Lower leg skin (tissue), 3 donors: Measurements from ENCODE around the gene ROBO1.

ENCODE experiments used
- POLR2A ChIP-seq, 2 donors: fragments of 450-650 bp; IDR thresholded peaks; one replicate each; pipeline ENCODE4 v1.6.1; 2016 to 2017; ENCODE audit warnings: antibody characterized with exemption in 2 of 2, mild to moderate bottlenecking in 1 of 2, moderate library complexity in 1 of 2
- TF ChIP-seq, protein P1 (sequence below), 3 donors: fragments of 450-650 bp; IDR thresholded peaks; one replicate each; pipeline ENCODE4 v1.5.1; 2016; ENCODE audit warnings: antibody characterized with exemption in 3 of 3, mild to moderate bottlenecking in 3 of 3, moderate library complexity in 2 of 3

DNA sequence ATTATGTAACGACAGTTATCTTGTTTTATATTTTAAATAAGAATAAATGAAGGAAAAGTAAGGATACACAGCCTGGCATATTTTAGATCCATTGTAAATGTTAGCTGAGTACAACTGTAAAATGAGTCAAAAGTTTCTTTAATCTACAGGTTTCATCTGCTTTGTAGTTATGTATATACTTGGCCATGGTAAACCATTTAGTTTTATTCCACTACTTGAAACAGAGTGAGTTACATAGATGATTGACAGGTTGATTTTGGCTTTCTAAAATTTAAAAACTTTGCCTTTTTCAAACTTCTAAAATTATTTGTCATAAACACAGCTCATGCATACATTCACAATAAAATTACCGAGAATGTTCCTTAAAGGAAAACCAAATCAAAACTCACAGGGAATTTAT, 371.2 kb downstream of the ROBO1 start:
- no peak for TF ChIP-seq POLR2A (IDR thresholded peaks at IDR 0.05)
- TF ChIP-seq, protein P1, sequence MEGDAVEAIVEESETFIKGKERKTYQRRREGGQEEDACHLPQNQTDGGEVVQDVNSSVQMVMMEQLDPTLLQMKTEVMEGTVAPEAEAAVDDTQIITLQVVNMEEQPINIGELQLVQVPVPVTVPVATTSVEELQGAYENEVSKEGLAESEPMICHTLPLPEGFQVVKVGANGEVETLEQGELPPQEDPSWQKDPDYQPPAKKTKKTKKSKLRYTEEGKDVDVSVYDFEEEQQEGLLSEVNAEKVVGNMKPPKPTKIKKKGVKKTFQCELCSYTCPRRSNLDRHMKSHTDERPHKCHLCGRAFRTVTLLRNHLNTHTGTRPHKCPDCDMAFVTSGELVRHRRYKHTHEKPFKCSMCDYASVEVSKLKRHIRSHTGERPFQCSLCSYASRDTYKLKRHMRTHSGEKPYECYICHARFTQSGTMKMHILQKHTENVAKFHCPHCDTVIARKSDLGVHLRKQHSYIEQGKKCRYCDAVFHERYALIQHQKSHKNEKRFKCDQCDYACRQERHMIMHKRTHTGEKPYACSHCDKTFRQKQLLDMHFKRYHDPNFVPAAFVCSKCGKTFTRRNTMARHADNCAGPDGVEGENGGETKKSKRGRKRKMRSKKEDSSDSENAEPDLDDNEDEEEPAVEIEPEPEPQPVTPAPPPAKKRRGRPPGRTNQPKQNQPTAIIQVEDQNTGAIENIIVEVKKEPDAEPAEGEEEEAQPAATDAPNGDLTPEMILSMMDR (IDR thresholded peaks at IDR 0.05), result no peak
